Stomach (tissue), 4 donors: ENCODE measurements around the gene FKBP14.

Source experiments
- EP300 ChIP-seq: sonication (generic); formaldehyde crosslinking; IDR thresholded peaks from one replicate; pipeline ENCODE4 v1.6.1; 2017; ENCODE audit warnings: antibody characterized with exemption
- POLR2A ChIP-seq, 4 donors: fragments of 450-650 bp; IDR thresholded peaks; one replicate each; pipeline ENCODE4 v1.6.1; 2016; ENCODE audit warnings: antibody characterized with exemption in 4 of 4, control low read depth in 2 of 4, mild to moderate bottlenecking in 1 of 4, moderate library complexity in 1 of 4
- POLR2AphosphoS5 ChIP-seq, 3 donors: sonication (generic); formaldehyde crosslinking; IDR thresholded peaks; one replicate each; pipeline ENCODE4 v1.6.1; 2016; ENCODE audit warnings: antibody characterized with exemption in 3 of 3
- TF ChIP-seq, protein P1 (sequence below), 7 experiments: fragments of 450-650 bp in 4 of 7; fragments of 200-600 bp in 3 of 7; sonication (generic) in 3 of 7; IDR thresholded peaks; one replicate each; pipeline ENCODE4 v1.5.1; 2016 to 2019; ENCODE audit warnings: antibody characterized with exemption in 7 of 7, control low read depth in 2 of 7, mild to moderate bottlenecking in 1 of 7

DNA sequence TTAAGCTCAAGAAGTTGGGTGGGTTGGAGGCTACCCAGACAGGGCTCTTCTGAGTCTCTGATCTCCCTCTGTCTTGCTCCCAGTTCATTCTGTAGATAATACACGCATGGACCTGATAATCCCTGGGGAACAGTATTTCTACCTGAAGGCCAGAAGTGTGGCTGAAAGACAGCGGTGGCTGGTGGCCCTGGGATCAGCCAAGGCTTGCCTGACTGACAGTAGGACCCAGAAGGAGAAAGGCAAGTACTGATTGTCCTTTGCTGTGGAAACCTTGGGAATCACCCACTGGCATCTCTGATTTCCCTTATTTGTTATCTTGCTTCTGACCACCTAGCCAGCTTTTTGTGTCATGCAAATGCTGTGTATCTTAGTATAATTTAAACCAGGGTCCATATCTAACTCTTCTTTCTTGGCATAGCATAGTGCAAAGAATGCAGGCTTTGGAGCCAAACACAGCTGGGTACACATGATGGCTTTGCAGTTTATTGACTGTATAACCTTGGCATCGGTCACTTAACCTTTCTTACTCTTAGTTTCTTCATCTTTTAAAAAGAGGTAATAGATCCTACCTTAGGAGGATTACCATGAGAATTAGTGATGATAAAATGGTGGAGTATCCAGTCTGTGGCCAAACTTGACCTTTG is 19.7 kb upstream of the FKBP14 start:
- TF ChIP-seq, protein P1, sequence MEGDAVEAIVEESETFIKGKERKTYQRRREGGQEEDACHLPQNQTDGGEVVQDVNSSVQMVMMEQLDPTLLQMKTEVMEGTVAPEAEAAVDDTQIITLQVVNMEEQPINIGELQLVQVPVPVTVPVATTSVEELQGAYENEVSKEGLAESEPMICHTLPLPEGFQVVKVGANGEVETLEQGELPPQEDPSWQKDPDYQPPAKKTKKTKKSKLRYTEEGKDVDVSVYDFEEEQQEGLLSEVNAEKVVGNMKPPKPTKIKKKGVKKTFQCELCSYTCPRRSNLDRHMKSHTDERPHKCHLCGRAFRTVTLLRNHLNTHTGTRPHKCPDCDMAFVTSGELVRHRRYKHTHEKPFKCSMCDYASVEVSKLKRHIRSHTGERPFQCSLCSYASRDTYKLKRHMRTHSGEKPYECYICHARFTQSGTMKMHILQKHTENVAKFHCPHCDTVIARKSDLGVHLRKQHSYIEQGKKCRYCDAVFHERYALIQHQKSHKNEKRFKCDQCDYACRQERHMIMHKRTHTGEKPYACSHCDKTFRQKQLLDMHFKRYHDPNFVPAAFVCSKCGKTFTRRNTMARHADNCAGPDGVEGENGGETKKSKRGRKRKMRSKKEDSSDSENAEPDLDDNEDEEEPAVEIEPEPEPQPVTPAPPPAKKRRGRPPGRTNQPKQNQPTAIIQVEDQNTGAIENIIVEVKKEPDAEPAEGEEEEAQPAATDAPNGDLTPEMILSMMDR (IDR thresholded peaks at IDR 0.05): no peak
- TF ChIP-seq POLR2A (IDR thresholded peaks at IDR 0.05): no peak
- peak in 1 of 3 donors; percentile 3 for TF ChIP-seq POLR2AphosphoS5 (IDR thresholded peaks at IDR 0.05)
- TF ChIP-seq EP300: no peak
